GM04503 (cell line): ENCODE data around the gene PXYLP1.

Experiments
- DNase-seq: peaks from one replicate; pipeline ENCODE4 v3.0.0-alpha.2; 2012; ENCODE audit warnings: low read depth

The PXYLP1 gene

DNA sequence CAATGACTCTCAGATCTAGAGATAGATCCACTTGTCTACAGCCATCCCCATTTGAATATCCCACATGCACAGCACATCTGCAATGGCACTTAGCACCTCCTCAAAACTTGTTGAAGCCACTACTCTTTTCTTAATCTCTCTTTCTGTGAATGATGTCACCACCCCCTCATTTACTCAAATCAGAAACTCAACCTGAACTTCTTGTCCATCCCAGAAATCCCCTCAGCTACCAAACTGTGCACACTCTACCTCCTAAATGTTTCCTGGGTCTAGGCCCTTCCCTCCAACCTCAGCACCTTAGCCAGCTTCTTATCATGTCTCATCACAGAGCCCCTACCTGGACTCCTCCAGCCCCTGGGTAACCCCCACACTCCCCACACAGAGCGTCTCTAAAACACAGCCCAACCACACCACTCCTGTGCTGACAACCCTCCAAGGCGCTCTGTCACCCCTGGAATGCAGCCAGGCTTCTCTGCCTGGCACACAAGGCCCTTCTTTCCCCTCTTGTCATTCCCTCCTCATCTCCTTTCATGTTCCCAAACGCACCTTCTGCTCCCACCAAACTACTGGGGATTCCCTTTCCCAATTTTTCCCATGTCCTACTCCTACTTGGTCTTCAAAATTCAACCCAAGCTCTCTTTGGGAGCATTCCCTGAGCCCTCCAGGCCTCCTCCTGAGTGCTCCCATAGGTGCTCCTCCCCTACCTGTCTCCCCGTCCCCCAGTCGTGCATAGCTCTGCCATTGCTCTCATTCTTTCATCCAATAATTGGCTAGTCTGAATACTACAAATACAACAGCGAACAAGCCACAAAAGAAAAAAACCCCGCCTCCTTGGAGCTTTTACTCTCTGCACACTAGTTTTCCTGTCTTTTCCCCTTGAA, 96.9 kb downstream of the PXYLP1 start:
- DNase-seq, result no peak

DNA sequence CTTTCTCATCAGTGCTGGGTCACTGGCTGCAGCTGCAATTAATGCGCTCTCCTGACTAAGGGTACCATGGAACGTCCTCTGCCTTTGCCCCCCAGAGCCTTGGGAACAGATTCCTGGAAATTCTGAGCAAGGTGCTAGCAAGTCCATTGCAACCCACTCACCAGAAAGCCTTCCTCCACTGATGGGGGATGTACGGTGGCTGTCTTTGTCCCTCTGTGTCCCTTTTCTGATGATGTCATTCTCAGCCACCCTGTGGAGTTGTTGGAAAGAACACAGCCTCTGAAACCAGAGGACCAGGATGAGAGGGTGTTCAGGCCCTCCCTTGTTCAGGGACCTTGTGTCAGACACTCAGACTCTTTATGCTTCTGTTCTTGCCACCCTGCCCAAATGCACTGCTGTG, 98.6 kb downstream of the PXYLP1 start:
- DNase-seq, result no peak

DNA sequence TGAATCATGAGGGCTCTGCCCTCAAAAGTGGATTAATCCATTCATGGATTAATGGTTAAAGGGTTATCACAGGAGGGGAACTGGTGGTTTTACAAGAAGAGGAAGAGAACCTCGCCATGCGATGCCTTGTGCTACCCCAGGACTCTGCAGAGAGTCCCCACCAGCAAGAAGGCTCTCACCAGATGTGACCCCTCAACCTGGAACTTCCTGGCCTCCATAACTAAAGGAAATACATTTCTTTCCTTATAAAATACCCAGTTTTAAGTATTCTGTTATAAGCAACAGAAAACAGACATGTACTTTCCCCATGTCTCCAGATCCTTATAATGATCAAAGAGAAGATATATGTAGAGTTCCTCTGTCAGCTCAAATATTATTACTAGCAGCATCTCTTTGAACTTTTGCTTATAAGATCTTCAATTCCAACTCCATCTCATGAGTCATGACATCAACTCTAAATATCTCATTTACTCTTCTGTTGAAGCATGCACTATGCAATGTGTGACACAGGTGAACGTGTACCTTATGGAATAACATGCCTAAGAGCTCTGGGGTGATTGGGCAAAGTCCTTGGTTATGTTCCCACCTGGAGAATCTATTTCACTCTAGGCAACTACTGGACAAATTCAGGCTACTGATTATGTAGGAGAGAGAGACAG, 99.2 kb downstream of the PXYLP1 start:
- DNase-seq, result no peak

DNA sequence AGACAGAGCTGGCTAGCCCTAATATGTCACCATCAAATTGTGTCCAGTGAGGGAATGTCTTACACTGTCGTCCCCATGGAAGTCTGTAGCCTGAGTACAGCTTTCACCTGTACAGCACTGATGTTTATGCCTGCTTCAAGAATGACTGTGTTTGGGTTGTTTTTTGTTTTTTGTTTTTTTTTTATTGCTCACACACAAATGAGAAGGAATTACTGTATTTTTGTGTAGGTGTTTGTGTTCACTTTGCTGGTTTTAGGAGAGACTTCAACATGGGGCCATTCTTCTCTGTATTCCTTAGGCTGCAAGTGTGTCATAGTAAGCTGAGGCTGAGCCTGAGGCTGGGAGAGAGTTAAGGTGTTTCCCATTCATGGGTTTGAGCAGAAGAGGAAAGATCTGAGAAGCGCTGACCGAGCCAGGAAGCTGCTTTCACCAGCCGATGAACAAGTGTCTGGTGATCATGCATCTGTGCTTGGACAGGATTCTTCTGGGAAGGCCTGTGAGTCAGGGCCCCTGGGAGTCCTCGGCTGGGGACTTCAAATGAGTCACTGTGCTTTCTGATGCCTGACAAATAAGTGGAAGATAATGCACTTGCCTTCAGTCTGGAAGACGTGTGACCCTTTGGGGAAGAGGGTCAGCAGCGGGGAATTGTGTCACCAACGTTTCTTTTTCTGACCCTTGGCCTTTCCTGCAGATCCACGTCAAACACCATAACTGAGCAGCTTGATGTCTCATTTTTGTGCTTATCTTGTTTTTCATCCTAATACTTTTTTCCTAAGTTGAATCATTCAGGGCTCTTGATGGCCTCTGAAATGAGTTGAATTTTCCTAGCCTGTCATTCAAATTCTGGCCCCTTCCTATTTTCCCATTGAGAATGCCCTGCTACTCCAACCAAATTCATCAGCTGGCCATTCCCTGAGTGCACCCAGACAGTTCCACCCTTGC, 100.0 kb downstream of the PXYLP1 start:
- peak; percentile 81 for DNase-seq

DNA sequence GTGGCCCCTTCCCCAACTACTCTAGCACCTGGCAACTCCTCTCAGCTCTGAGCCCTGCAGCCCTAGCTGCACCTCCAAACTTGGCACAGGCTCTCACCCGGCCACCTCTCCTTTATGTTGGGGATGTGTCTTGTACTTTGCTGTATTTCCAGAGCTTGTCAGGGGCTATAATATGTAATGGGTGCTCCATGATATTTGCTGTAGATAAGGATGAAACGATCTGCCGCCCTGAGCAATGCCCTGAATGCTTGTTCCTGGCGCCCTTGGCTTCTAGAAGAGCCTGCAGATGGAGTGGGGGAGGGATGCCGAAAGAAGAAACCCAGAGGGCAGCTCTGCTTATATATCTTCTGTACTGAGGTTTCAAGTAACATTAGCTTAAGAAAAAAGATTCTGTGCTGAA, 100.8 kb downstream of the PXYLP1 start:
- no peak for DNase-seq

DNA sequence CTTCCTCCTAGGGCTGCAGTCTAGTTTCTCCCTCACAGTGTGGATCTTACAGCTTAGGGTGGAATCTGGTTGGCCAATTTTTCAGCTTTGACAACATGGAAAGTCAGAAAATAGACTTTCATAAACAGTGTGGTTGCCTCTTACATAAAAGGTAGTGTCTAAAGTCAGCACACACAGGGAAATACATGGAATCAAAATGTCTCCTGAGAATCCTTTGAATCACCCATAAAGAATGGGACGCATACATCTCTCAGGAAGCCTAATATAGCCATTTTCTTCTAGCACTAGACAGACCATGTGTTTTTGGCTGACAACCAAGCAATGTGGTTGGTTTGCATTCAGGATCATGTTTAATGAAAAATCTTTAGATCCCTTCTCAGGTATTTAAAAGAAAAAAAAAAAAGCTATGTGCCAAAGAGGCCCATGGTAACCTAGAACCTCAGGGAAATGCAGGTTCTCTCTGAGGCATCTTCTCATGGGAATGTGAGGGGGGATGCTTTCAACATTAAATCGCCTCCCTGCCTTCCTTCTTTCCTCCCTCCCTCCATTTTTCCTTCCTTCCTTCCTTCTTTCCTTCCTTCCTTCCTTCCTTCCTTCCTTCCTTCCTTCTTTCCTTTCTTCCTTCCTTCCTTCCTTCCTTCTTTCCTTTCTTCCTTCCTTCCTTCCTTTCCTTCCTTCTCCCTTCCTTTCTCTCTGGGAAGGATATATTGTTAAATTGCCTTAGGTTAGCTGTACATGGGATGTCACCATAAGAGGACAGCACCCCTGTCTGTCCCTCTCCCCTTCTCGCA, 102.4 kb downstream of the PXYLP1 start:
- DNase-seq, result no peak

DNA sequence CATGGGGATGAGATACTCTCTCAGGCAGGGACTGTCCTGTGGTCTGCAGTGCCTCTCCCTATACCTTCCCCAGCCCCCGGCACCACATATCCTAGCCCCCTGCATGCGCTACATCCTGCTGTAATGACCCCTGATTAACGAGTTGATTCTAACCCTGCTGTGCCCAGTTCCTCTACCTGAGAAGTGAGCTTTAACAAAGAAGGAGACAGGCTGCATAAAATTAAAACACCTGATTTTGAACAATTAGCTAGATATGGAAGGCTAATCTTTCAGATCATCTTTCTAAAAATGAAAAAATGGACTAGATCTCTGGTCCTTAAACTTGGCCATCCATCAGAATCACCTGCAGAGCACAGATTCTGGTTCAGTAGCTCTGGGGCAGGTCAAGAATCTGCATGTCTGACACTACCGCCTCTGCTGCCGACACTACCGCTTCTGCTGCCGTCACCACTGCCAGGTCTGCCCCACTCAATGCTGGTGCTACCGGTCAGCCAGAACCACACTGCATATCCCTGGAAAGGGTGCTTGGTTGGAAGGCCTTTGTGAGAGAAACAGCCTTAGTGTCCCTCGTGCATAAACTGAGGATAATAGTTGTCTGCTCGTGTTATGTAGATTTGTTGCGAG, 103.1 kb downstream of the PXYLP1 start:
- DNase-seq, result no peak

DNA sequence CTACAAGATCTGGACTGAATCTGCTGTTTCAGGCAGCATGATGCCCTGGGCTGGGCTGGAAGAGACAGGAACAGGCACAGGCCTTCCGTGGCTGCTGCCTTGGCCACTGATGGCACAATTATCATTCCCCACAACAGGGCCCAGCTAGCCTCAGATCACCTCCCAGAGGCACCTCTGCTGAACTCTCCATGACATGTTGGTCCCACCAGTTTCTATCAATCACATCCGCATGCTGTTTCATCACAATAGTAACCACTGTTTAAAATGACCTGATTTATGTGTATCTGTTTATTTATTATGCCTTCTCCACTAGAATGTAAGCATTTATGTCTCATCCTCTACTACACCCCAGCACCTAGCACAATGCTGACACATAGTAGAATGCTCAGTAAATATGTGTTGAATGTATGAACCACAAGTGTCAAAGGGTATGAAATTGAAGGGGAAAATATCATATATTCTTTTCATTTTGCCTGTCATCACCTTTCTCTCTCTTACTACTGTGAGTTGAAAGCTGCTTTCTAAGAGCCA, 104.0 kb downstream of the PXYLP1 start:
- no peak for DNase-seq

DNA sequence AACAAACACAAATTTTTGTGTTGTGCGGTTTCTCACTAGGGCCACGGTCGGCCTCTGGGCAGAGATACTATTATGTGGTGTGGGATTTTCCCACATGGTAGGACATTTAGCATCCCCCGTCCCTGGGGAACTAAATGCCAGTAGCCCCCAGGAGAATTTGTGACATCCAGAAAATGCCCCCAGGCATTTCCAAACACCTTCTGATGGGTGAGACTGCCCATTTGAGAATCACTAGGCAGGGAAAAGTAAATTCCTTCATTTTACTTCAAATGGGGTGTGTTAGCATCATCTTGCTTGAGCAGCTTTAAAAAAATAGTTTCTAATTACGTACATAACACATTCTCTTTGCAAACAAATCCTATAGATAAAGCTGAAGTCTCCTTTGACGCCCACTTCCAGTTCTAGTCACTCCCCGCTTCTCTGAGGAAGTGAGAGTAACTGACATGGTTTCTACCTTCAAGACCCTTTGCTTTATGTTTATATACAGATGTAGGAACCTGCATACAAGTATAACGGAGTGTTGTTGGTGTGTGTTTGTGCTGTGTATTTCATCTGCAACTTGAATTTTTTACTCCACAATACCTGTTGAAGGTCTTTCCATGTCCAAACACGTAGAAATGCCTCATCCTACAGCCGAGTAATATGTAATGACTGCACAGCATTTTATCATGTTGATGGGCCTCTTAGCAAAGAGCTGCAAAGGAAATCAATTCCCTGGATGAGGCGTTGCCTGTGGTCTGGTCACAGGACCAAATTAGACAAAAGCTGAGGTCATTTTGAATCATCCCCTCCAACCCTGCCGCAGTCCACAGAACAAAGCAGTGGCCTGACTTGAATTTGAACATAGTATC, 105.3 kb downstream of the PXYLP1 start:
- peak; percentile 55 for DNase-seq

DNA sequence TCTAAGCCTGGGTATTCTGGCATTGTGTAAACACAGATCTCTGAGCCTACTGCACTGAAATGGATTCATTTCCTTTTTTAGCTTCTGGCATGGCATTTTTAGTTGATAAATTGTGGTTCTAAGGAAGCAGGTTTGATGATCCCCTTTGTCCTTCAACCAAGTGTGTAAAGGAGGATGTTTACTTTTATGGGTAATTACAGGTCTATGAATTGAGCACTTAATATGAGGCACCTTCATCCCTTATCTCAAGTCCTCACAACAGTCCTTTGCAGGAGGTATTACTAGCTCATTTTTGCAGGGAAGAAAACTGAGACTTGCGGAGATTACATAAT, 105.9 kb downstream of the PXYLP1 start:
- no peak for DNase-seq

DNA sequence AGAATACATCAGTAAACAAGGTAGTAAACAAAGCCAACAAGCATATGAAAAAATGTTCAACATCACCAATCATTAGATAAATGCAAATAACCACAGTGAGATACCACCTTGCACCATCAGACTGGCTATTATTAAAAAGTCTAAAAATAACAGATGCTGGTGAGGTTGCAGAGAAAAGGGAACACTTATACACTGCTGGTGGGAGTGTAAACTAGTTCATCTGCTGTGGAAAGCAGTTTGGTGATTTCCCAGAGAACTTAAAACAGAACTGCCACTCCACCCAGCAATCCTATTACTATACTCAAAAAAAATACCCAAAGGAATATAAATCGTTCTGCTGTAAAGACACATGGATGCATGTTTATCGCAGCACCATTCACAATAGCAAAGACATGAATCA, 106.4 kb downstream of the PXYLP1 start:
- DNase-seq, result no peak

DNA sequence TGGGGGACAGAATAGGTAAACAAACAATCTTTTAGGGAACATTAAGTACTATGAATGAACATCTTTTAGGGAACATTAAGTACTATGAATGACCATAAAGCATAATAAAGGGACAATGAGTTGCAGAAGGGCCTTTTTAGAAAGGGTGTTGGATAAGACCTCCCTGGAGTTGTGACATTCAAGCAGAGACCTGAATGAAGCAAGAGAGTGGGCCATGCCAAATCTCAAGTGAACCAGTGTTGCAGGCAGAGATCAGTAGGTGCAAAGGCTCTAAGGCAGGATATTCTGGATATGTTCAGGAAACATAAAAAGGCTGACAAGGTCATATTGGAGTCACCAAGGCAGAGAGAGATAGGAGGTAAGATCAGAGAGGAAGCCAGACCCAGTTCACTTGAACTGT, 107.3 kb downstream of the PXYLP1 start:
- no peak for DNase-seq

DNA sequence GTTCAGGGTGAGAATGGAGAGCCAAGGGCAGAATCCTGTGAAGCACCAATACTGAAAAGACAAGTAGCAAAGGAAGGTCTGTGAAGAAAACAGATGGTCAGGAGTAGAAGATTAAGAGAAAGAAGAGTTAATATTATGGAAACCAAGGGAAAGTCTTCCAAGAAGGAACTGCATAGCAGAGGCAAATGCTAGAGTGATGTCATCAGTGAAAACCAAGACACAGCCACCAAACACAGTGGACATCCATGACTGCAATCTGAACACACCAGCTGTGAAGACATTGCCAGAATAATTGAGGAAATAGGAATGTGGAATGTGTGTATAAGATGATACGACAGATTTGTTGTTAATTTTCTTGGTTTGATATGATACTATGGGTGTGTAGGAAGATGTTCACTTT, 109.9 kb downstream of the PXYLP1 start:
- DNase-seq, result no peak

DNA sequence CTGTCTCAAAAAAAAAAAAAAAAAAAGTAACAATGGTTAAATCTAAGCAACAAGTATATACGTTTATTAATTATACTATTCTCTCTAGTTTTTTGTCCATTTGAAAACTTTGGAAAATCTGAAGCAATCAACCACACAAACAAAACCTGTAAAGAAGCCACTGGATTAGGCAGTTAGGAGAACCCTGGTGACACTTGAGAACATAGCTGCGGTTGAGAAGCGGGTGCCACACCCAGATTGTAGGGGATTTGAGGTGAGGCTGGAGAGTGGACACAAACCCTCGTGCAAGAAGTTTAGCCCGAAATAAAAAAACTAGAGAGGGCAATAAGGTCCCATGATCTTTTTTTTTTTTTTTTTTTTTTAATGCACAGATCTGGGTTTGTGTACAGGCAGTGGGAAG, 110.8 kb downstream of the PXYLP1 start:
- no peak for DNase-seq

DNA sequence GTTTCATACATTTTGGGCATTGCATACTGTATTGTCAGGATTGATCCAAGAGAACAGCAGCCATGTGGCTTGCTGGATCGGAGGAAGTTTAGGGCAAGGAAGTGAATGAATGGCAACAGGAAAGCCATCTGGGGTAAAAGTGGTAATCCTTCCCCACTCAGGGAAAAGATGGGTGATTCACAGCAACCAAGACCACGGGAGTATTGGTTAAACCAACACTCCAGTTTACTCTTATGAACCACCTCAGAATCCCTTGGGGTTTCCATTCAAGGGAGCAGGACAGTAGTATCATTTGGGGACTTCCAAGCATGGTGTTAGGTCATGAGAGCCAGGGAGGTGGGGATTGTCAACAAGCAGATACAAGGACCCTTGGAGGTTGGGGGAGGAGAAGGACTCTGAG, 111.5 kb downstream of the PXYLP1 start:
- DNase-seq, result no peak

DNA sequence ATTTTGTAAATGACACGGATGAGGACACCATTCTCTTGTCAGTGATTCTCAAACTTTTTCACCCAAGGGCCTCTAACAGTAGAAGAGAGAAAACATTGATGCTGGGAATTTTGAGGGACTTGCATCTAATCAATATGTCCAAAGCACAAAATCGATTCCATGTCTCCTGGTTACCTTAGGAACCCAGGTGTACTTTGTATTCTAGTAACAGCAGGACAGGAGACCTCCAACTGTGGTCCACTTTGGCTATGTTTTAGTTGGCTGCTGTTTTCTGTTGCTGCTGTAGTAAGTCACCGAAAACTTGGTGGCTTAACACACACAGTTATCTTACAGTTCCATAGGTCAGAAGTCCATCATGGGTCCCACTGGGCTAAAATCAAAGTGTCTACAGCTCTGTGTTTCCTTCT, 112.2 kb downstream of the PXYLP1 start:
- no peak for DNase-seq
